Kidney glomerular epithelial cell (primary cell): Measurements from ENCODE around the gene EXD3.
"Not testable (repeated sequence)": the region's sequence is repeated elsewhere in the genome, so short reads cannot be mapped to it uniquely, and the experiment has no call there.

Experiments
- DNase-seq: peaks from one replicate; lab custom pipeline; 2025; lab: John Stamatoyannopoulos, UW

Gene EXD3

GRCh38 chr9:137339045-137339907, 83.7 kb downstream of the EXD3 start:
- no peak for DNase-seq

- DNase-seq: no peak
Observed at GRCh38 chr9:137336735-137337134, 86.2 kb downstream of the EXD3 start.

- no peak for DNase-seq
Observed at GRCh38 chr9:137333016-137333671, 89.8 kb downstream of the EXD3 start.

GRCh38 chr9:137331929-137332328, 91.0 kb downstream of the EXD3 start:
- no peak for DNase-seq

GRCh38 chr9:137330689-137331088, 92.3 kb downstream of the EXD3 start:
- DNase-seq: no peak

- DNase-seq: not testable (repeated sequence)
Observed at GRCh38 chr9:137329590-137329989, 93.4 kb downstream of the EXD3 start.

GRCh38 chr9:137327641-137328550, 95.1 kb downstream of the EXD3 start:
- DNase-seq: not testable (repeated sequence)

- no peak for DNase-seq
Observed at GRCh38 chr9:137326445-137327065, 96.4 kb downstream of the EXD3 start.

- DNase-seq: no peak
Observed at GRCh38 chr9:137325799-137326198, 97.2 kb downstream of the EXD3 start.

GRCh38 chr9:137325124-137325523, 97.8 kb downstream of the EXD3 start:
- no peak for DNase-seq

- DNase-seq: no peak
Observed at GRCh38 chr9:137323531-137324331, 99.2 kb downstream of the EXD3 start.

GRCh38 chr9:137321726-137322361, 101.1 kb downstream of the EXD3 start:
- no peak for DNase-seq

GRCh38 chr9:137320555-137321384, 102.2 kb downstream of the EXD3 start:
- no peak for DNase-seq

GRCh38 chr9:137319739-137320551, 103.0 kb downstream of the EXD3 start:
- no peak for DNase-seq

GRCh38 chr9:137319011-137319738, 103.8 kb downstream of the EXD3 start:
- no peak for DNase-seq

- no peak for DNase-seq
Observed at GRCh38 chr9:137318602-137319001, 104.4 kb downstream of the EXD3 start.

GRCh38 chr9:137317718-137318511, 105.0 kb downstream of the EXD3 start:
- no peak for DNase-seq
